IPS-NIHi11 (cell line): ENCODE data around the gene CLIC1.

Experiments
- DNase-seq: peaks from one replicate; pipeline ENCODE4 v3.0.0; 2012; ENCODE audit warnings: mixed read lengths, low spot score

Gene CLIC1

GRCh38 chr6:31701666-31702404, 34.5 kb downstream of the CLIC1 start:
- DNase-seq = no peak

- DNase-seq = no peak
These were observed 35.5 kb downstream of the CLIC1 start for GRCh38 chr6:31700740-31701401.

GRCh38 chr6:31697555-31697954, 38.8 kb downstream of the CLIC1 start:
- no peak for DNase-seq

GRCh38 chr6:31693535-31693934, 42.8 kb downstream of the CLIC1 start:
- no peak for DNase-seq

GRCh38 chr6:31692886-31693285, 43.4 kb downstream of the CLIC1 start:
- DNase-seq = no peak

- no peak for DNase-seq
These were observed 44.0 kb downstream of the CLIC1 start for GRCh38 chr6:31692353-31692752.

GRCh38 chr6:31691564-31692108, 44.7 kb downstream of the CLIC1 start:
- no peak for DNase-seq

- DNase-seq = no peak
These were observed 45.3 kb downstream of the CLIC1 start for GRCh38 chr6:31691078-31691463.

GRCh38 chr6:31690231-31691077, 45.9 kb downstream of the CLIC1 start:
- DNase-seq = no peak

- peak; percentile 61 for DNase-seq
These were observed 46.9 kb downstream of the CLIC1 start for GRCh38 chr6:31689249-31690110.

GRCh38 chr6:31687860-31688693, 48.3 kb downstream of the CLIC1 start:
- no peak for DNase-seq

- DNase-seq = no peak
These were observed 49.0 kb downstream of the CLIC1 start for GRCh38 chr6:31687321-31687720.

GRCh38 chr6:31686483-31686882, 49.8 kb downstream of the CLIC1 start:
- DNase-seq = no peak

GRCh38 chr6:31683591-31683990, 52.7 kb downstream of the CLIC1 start:
- no peak for DNase-seq

- DNase-seq = peak; percentile 67
These were observed 55.1 kb downstream of the CLIC1 start for GRCh38 chr6:31681135-31681671.
